GM12878 (cell line): ENCODE measurements around the gene DYNC1I2. TPM values are rescaled to one million over a fixed set of nuclear protein-coding genes. Genes with fewer than 3 reads are reported as not detected.

ENCODE experiments used
- ATAC-seq: fragments of 200-7000 bp; cut with Tn5 transposase; 3 replicates; pipeline ENCODE4 v1.9.1; 2020; ENCODE audit warnings: mild to moderate bottlenecking, moderate library complexity
- BruUV-seq: library from RNA; stranded (reverse); fragments of 400-500 nt; replicated peaks from 2 replicates; lab custom pipeline; 2021; lab: Mats Ljungman, UMichigan
- CTCF ChIA-PET: fragments of 300-600 bp; sonication (Branson Sonifier 250); formaldehyde crosslinking; extraction: SDS; loops from one replicate; lab custom pipeline; 2021; ENCODE audit warnings: inconsistent platforms; lab: Yijun Ruan, JAX
- POLR2A ChIA-PET: fragments of 350-600 bp; formaldehyde crosslinking; extraction: SDS; loops from one replicate; lab custom pipeline; 2021; ENCODE audit warnings: inconsistent platforms; lab: Charles Lee
- RAD21 ChIA-PET: fragments of 300-600 bp; sonication (Branson Sonifier 250); formaldehyde crosslinking; loops from one replicate; lab custom pipeline; 2023; ENCODE audit warnings: antibody characterized with exemption; ENCODE audit not compliant: unreplicated experiment; lab: Charles Lee
- SMC1A ChIA-PET: fragments of 300-600 bp; sonication (Branson Sonifier 250); formaldehyde crosslinking; loops from one replicate; lab custom pipeline; 2023; ENCODE audit not compliant: unreplicated experiment, uncharacterized antibody; lab: Charles Lee
- DNase-seq: peaks from one replicate; pipeline ENCODE4 v3.0.0-alpha.2; 2011; ENCODE audit warnings: low read depth, low spot score
- FAIRE-seq: peaks from 3 replicates; lab custom pipeline; 2011; peaks lifted over from hg19 to GRCh38; lab: Jason Lieb, UNC
- H2AFZ ChIP-seq: 2 replicates; pipeline ENCODE4 v1.6.0; 2011; ENCODE audit warnings: low read depth, low read length, control low read depth; ENCODE audit not compliant: control insufficient read depth
- H3K27ac ChIP-seq: 2 replicates; pipeline ENCODE4 v1.5.1; 2011; ENCODE audit warnings: control low read depth; ENCODE audit not compliant: control insufficient read depth, insufficient read depth
- H3K27me3 ChIP-seq, 2 experiments: replicated peaks in 1 of 2; 2 replicates each; pipeline versions ENCODE4 v1.6.0 to v1.6.1; 2011; ENCODE audit warnings: low read length in 1 of 2; ENCODE audit not compliant: control insufficient read depth in 2 of 2, insufficient read depth in 2 of 2
- H3K36me3 ChIP-seq, 2 experiments: 2 replicates each; pipeline ENCODE4 v1.5.1; 2011; ENCODE audit warnings: low read length in 1 of 2; ENCODE audit not compliant: control insufficient read depth in 2 of 2, insufficient read depth in 2 of 2
- H3K4me1 ChIP-seq: 2 replicates; pipeline ENCODE4 v1.6.1; 2011; ENCODE audit warnings: mild to moderate bottlenecking, low read length, moderate library complexity, mixed read lengths; ENCODE audit not compliant: control insufficient read depth, insufficient read depth
- H3K4me2 ChIP-seq: 2 replicates; pipeline ENCODE4 v1.6.0; 2011; ENCODE audit warnings: control low read depth; ENCODE audit not compliant: control insufficient read depth, insufficient read depth
- H3K4me3 ChIP-seq: fragments of 200-600 bp; sonication (generic); 2 replicates; pipeline ENCODE4 v1.5.1; 2016
- H3K79me2 ChIP-seq: 2 replicates; pipeline ENCODE4 v1.6.0; 2011; ENCODE audit warnings: low read length; ENCODE audit not compliant: control insufficient read depth, insufficient read depth
- H3K9ac ChIP-seq: 2 replicates; pipeline ENCODE4 v1.8.0; 2011; ENCODE audit warnings: low read length, control low read depth, mixed read lengths; ENCODE audit not compliant: control insufficient read depth, insufficient read depth
- H3K9me3 ChIP-seq: replicated peaks from 3 replicates; pipeline ENCODE4 v1.5.1; 2011; ENCODE audit warnings: mild to moderate bottlenecking, low read length; ENCODE audit not compliant: control insufficient read depth, insufficient read depth
- H4K20me1 ChIP-seq: 2 replicates; pipeline ENCODE4 v1.6.0; 2011; ENCODE audit not compliant: control insufficient read depth, insufficient read depth
- BCL11A ChIP-seq: IDR thresholded peaks from 2 replicates; pipeline ENCODE4 v1.6.1; 2011; ENCODE audit warnings: low read depth, low read length
- CREM ChIP-seq: IDR thresholded peaks from 2 replicates; pipeline ENCODE4 v1.6.1; 2014; ENCODE audit warnings: antibody characterized with exemption, low read depth
- IKZF2 ChIP-seq, 2 experiments: fragments of 450-650 bp; IDR thresholded peaks; 2 replicates each; pipeline ENCODE4 v1.6.1; 2017; ENCODE audit warnings: mild to moderate bottlenecking in 2 of 2, moderate library complexity in 2 of 2
- JUNB ChIP-seq: IDR thresholded peaks from 2 replicates; pipeline ENCODE4 v1.6.1; 2016; ENCODE audit warnings: antibody characterized with exemption, mild to moderate bottlenecking
- KAT2A ChIP-seq: conservative IDR thresholded peaks from 2 replicates; pipeline ENCODE4 v1.6.1; 2011; ENCODE audit warnings: low read depth, low read length; ENCODE audit not compliant: control insufficient read depth
- MTA3 ChIP-seq: IDR thresholded peaks from 2 replicates; pipeline ENCODE4 v1.6.1; 2012; ENCODE audit warnings: low read length, inconsistent platforms, borderline replicate concordance
- PBX3 ChIP-seq: IDR thresholded peaks from 2 replicates; pipeline ENCODE4 v1.6.1; 2011; ENCODE audit warnings: mild to moderate bottlenecking, low read depth, low read length, moderate library complexity; ENCODE audit not compliant: insufficient replicate concordance
- PML ChIP-seq: IDR thresholded peaks from 2 replicates; pipeline ENCODE4 v1.6.1; 2012; ENCODE audit warnings: low read length, inconsistent platforms
- POLR2AphosphoS5 ChIP-seq: IDR thresholded peaks from 2 replicates; pipeline ENCODE4 v1.6.1; 2011; ENCODE audit warnings: mild to moderate bottlenecking, low read length, inconsistent platforms
- RAD21 ChIP-seq: IDR thresholded peaks from 2 replicates; pipeline ENCODE4 v1.6.1; 2011; ENCODE audit warnings: mild to moderate bottlenecking, low read depth, low read length, moderate library complexity; ENCODE audit not compliant: insufficient read depth
- RFX5 ChIP-seq: IDR thresholded peaks from 2 replicates; pipeline ENCODE4 v1.6.1; 2011; ENCODE audit warnings: low read depth, low read length, improper control_type of control experiment
- SP1 ChIP-seq: IDR thresholded peaks from one replicate; pipeline ENCODE4 v1.6.1; 2011; ENCODE audit warnings: low read depth, low read length
- ZNF687 ChIP-seq: fragments of 450-650 bp; IDR thresholded peaks from 2 replicates; pipeline ENCODE4 v1.6.1; 2017; ENCODE audit warnings: mild to moderate bottlenecking, moderate library complexity
- WGBS: methylation state at CpG from one replicate; pipeline ENCODE4 v1.1.6; 2016; ENCODE audit warnings: low lambda C conversion rate; ENCODE audit not compliant: insufficient replicate concordance, insufficient coverage; ENCODE audit errors: missing lambda C conversion rate; 5-methylcytosine and 5-hydroxymethylcytosine counted together
- in situ Hi-C: fragments of 300-500 bp; cut with MboI; formaldehyde crosslinking; loops from 9 replicates; pipeline ENCODE4 v1.14.3; 2018; ENCODE audit warnings: mixed read lengths
- intact Hi-C: fragments of 100-400 bp; cut with micrococcal nuclease; formaldehyde crosslinking; loops from one replicate; pipeline ENCODE4 v1.14.2; 2022; ENCODE audit not compliant: unreplicated experiment
- polyA plus RNA-seq, 11 experiments: library from polyadenylated mRNA; depleted of rRNA in 4 of 11; unstranded in 6 of 11; stranded (reverse) in 5 of 11; fragments of >200 nt; fragmentation: Nextera tagmentation in 4 of 11; fragmentation: Illumina TruSeq in 1 of 11; extraction: Ambion mirVana in 4 of 11; extraction: Trizol in 1 of 11; gene quantifications; 1 replicate in 1 of 11; 2 replicates in 10 of 11; pipeline versions ENCODE4 v1.2.1 to v1.2.3, GENCODE V29; 2011 to 2016; ENCODE audit warnings: inconsistent platforms in 2 of 11, missing spikeins in 2 of 11, low read depth in 1 of 11
- total RNA-seq, 4 experiments: library from RNA; depleted of rRNA in 3 of 4; stranded (reverse); fragments of >200 nt in 3 of 4; fragmentation: Illumina TruSeq in 1 of 4; extraction: Trizol in 1 of 4; gene quantifications; 2 replicates each; pipeline versions ENCODE4 v1.2.1 to v1.2.3, GENCODE V29; 2013 to 2021

Gene DYNC1I2
- total and polyA plus RNA-seq, 10 of the 15 experiments (the other 5 are each of a cell fraction or from before 2014, with no cell fraction given), result 39.9 to 113 (median 53.5) TPM

- TF ChIP-seq MTA3 (no peak), RFX5 (no peak), RAD21 (no peak), PML (no peak), BCL11A (no peak), KAT2A (no peak), JUNB (no peak), SP1 (no peak), PBX3 (no peak), POLR2AphosphoS5 (no peak), ZNF687 (no peak), CREM (no peak), IKZF2 (IDR thresholded peaks at IDR 0.05) (no peak)
- intact Hi-C loops, result no loop called here
- Histone ChIP-seq H3K27ac (no peak overlapping the region), H3K27me3 (no peaks in the 10 kb centered on the region; a peak in 1 of 4 replicates), H3K79me2 (no peaks in the 10 kb centered on the region), H3K4me2 (no peak overlapping the region), H3K4me1 (no peaks in the 10 kb centered on the region), H2AFZ (no peak overlapping the region), H3K4me3 (no peak overlapping the region), H4K20me1 (no peaks in the 10 kb centered on the region), H3K9me3 (no peaks in the 10 kb centered on the region), H3K36me3 (peaks cover 9 to 22% of the 10 kb centered on the region in 2 experiments), H3K9ac (no peak overlapping the region)
- ChIA-PET RAD21 (no interaction called here), POLR2A (no interaction called here), CTCF (interaction anchor here (0.7 to 1.9 kb wide), 3 partner anchors 72 to 335 kb away, joined by 3 to 7 read pairs (median 3); no protein-coding TSS in a partner anchor), SMC1A (interaction anchor here (0.6 to 1.0 kb wide), 2 partner anchors 22 to 33 kb away, joined by 3 read pairs; no protein-coding TSS in a partner anchor)
- no peak for ATAC-seq
- in situ Hi-C loops, result no loop called here
- FAIRE-seq, result no peak
- BruUV-seq, result no TSS peak
- no peak for DNase-seq
- 100% methylated on average over 3 of the region's 3 CpGs for WGBS
These were observed 104.9 kb downstream of the DYNC1I2 start for GRCh38 chr2:171792157-171792556.
